Middle frontal gyrus (tissue), 1 donor: ENCODE data around the gene NMUR1.

Experiments
- DNase-seq: peaks from one replicate; pipeline ENCODE4 v3.0.0-alpha.2; 2015; ENCODE audit warnings: low spot score; ENCODE audit errors: extremely low spot score

Gene NMUR1

DNA sequence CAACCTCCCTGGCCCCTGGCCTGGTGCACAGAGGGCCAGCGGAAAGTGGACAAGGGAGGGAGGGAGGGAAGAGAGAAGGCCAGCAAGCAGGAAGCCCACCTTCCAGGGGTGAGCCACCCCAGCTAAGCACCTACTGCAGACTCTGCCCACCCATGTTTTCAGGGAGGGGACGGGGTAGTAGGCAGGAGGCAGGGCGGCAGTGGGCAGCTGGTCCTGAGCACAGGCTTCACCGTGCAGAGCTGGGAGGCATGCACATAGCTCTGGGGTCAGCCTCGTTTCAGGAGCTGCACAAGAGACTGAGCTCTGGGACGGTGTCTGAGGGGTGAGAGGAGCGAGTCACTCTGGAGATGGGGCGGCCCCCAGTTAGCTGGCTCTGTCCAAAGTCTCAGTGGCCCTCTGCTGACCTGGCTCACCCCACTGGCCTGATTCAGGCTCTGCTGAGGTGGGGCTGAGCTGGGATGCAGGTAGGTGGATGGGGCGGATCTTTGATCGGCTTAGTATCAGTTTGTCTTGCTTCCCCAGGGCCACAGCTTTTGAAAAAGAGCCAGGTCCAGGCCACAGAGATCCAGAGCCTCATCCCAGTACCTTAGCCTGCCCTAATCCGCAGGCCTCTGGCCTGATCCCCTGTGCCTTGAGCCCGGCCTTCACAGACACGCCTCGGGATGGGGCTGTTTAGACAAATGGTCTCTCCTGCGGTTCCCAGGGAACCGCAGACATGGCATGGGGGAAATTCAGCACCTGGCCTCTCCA, 3.7 kb downstream of the NMUR1 start:
- DNase-seq = no peak

DNA sequence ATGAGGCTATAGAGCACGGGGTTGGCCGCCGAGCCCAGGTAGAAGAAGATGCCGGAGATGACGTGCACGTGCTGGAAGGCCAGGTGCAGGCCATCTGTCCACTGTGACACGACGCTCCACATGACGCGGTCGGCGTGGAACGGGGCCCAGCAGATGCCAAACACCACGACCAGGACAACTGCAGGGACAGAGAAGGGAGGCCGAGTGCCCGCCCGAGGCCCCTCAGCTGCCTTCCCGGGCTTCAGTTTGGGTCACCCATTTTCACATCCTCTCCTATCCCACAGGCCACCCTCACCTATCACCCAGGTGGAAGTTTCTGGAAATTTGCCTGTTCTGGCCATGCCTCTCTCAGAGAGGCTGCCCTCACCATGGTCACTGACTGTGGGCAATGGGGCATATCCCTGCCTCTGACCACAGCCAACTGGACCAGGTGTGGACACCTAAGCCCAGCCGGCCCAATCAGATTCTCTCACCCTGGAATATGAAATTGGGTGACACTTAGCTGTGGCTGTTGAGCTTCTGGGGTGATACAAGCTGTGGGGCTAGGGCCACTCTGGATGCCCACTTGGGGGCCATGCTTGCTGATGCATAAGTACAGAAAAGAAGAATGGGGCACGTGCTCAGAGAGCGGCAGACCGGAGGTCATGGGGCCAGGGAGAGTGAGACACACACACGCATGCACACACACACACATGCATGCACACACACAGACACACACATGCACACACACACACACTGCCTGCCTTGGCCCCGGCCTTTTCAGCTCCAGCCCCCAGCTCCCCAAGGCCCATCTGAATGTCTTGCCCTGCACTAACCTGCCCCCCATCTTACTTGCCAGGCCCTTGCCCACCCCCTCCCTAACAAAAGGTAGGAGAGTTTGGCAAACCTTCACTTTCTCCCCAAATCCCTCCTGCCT, 4.7 kb downstream of the NMUR1 start:
- DNase-seq = no peak

DNA sequence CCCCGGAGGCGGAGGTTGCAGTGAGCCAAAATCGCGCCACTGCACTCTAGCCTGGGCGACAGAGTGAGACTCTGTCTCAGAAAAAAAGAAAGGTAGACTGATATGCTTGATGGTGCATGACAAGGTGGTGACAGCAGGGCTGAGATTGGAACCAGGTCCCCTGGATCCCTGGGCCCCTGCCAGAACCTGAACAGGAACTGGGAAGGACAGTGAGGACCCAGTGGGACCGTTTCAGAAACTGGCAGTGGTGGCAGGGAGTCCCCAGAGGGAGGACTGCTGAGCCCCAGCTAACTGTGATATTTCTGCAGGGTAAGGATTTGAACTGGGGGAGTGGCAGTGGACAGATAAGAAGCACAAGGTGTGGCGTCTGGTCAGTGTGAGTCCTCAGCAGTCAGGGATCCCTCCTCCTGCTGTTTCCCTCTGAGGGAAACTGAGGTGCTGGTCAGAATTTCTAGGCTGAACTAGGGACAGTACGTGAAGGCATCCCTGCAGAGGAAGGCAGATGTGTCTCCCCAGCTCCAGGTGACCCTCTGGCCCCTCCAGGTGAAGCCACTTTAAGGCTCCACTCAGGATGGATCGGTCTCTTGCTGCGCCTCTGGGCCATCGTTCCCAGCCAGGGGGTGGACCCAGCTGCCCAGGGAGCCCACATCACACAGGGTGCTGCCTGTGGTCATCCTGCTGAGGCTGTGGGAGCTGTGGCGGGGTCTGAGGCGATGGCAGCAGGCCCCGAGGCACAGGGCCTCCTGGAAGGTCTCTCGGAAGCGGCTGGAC, 5.6 kb downstream of the NMUR1 start:
- DNase-seq = no peak

DNA sequence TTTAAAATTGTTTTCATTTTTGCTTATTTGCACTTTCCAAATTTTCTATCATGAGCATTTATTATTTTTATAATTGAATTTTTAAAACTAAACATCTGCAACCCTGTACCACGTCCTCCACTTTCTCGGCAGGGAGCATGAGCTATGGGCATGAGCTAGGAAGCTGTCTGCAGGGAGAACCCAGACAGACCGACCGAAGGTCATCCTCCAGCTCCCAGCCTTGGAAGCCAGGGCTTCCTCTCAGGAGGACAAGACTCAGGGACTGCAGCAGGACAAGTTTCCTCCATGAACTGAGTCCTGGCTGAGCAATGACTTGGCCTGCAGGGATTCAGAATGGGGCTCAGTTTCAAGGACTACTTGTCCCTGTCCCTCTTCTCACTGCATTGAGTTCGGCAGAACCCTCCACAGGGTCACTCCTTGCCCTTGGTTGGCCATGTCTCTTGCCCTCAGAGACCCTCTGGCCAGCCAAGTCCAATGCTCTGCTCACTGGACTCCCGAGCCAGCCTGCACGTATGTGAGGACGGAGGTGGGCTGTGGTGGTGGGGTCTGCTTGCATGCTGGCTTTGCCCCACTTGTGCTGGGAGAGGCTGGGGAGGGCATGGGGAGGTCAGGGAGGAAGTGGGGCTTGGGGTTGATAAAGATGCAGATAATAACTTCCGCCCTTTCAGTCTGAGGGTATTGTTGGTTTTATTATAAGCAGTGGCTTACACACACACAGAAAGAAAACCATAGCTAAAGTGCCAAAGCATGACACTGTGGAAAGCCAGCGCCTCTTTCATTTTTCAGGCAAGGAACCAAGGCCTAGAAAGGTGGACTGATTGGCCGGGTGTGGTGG, 6.6 kb downstream of the NMUR1 start:
- DNase-seq = no peak

DNA sequence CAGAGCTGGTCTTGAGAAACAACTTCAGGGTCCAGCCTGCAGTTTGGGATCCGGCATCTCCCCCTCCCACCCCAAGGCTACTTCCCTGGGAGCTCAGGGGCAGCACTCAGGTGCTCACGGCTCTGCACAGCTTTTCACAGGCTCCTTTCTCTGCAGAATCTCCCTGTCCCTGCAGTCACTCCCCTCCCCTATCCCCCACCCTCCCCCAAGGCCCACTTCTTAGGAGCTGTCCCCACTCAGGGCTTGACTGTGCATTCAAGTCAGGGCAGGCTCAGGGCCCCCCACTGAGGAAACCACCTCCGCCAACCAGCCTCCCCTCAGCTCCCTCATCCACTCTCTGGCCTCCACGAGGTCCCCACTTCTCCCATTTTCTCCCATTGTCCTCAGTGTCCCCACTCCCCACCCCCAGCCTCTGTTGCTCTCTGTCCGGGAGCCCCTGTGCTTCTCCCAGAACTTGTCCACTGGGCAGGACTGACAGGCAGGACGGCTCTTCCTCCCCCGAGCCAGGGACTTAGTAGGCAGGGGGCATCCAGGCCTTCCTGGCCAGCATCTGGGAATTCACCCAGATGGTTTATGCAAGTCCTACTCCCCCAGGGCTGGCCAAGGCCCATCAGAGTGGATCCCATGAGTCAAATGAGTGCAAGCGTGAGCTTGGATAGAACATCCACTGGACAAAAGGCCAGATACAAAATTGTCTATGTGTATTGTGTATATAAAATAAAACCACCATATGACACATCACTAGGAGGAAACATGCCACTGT, 7.6 kb downstream of the NMUR1 start:
- DNase-seq = no peak

DNA sequence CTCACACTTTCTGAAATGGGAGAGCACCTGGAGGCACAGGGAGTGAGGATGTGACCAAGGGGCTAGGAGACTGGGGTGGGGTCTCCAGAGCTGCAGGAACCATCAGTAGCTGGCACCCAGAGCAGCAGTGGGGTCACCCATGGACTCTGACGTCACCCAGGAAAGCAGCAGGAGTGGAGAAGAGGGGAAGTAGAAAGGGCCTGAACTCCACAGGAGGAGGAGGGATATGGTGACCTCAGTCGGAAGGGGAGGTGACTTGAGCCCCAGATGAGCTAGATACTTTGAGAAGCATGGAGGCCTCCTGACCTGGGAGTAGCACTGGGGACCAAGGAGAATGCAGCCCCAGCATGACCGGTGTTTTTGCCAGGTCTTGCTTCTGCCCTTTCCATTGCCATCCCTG, 8.8 kb downstream of the NMUR1 start:
- DNase-seq = no peak

DNA sequence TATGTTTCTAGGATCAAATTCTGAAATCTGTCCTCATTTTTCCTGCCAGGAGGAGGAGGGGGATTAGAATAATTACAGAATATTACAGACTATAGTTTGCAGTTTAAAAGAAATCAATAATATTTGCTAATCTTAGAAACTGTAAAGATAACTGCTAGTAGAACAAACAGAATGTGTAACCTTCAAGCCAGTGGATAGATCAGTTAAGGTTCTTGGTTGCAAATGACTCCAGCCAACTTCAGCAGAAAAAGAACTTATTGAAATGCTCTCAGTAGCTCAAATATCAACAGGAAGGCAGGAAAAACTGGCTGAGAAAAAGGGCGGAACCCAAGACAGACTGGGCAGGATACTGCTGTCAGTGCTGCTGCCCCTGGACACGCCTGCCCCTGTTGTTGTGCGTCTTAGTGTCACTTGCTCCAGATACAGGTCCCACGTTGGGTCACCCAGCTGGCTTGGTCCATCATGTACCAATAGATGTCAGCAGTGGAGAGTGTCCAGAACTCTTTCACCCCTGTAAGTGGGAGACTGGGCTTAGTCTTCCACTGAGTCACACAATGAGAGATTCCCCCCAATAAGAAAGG, 10.2 kb downstream of the NMUR1 start:
- no peak for DNase-seq

DNA sequence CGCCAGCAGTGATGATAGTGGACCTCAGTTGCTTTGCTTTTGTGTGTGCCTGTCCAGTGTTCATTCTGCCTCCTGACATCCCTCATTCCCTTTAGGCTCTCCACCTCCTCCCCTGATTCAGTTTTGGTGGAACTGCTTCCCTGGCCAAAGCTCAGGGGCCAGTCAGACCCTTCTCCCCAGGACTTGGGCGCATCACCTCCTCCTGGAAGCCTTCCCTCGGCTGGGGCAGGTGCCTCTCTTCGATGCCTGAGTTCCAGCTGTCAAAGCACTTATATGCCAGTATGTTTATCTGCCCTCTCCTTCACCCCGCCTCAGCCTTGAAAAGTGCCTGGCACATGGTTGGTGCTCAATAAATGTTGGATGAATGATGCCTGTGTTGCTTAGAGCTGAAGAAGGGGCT, 11.5 kb downstream of the NMUR1 start:
- no peak for DNase-seq

DNA sequence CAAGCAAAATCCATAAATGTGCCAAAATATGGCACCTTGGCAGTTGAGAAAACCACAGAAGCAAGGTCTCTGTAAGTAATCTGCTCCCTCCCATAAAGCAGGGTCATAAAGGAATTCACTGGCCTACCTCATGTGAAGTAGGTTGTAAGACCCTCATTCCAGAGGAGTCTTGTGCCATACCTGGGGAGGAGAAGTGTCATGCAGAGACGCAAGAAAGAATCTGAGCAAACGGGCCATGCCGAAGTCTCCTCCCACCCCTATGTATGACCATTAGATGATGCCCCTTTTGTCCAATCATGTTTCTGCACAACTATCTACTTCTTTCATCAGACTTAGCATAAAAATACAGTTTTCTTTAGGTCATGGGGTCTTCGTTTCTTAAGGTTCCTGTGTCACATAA, 14.6 kb downstream of the NMUR1 start:
- DNase-seq = no peak

DNA sequence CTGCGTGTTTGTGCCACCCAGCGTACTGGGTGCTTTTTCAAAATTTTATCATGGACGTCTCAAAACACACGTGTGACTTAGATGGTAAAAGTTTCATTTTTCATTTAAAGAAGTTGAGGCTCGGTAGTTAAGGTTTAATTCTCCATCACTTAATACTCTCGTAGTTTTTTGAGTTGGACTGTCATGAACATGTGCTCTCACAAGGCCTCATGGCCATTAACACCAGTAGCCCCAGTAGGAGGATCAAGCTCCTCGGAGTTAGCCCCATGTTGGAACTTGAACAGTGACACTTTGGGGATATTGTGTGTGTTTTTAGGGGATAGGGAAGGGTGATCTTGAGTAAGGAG, 15.3 kb downstream of the NMUR1 start:
- DNase-seq = no peak

DNA sequence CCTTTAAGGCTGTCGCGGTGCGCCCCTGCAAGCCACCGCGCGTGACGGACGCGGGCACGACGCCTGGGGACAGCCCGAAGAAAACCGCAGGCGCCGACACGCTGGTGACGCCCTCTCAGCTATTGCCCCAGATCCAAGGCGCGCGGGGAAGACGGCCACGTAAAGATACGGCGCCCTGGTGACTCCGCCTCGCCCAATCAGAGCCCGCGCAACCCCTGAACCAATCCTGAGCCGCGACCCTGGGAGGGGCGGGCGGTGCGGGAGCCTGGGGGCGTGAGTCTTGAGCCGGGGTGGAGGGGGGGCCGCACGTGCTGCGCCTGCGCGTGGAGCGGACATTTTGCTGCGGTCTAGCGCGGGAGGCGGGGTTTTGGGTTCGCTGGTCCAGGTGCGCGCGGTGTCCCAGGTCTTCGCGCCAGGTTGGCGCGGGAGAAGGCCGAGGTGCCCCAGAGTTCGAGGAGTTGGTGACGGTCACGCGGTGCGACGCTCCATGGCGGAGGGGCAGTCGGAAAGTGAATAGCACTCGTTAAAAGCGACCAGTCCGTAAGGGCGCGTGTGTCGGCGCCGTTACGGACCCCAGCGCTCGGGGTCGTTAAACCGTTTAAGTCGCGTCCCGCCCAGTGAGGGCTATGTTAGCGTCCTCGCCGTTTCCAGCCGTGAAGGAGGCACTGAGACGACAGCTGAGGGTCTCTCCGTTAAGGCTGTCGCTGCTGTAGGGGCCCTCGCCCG, 15.9 kb downstream of the NMUR1 start:
- DNase-seq = peak; percentile 90

DNA sequence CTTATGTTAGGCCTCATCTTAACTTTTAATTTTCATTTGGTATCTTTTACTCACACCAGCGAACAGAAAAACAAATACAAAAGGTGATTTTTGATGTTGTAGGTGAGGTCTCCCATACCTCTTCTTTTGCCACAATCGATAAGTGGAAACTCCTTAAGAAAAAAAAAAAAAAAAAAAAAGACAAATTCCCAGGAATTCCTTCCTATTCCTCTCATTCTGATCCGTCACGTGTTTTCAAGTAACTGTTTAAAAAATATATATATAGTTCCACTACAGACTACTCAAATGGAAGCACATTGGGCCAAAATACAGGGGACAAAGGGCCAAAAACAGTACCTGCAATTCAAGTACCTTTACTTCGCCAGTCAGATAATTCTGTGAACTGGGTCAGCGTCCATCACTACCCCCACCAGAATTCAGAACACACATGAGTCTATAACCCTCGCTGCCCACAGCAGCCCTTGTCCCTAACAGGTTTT, 16.5 kb downstream of the NMUR1 start:
- no peak for DNase-seq

DNA sequence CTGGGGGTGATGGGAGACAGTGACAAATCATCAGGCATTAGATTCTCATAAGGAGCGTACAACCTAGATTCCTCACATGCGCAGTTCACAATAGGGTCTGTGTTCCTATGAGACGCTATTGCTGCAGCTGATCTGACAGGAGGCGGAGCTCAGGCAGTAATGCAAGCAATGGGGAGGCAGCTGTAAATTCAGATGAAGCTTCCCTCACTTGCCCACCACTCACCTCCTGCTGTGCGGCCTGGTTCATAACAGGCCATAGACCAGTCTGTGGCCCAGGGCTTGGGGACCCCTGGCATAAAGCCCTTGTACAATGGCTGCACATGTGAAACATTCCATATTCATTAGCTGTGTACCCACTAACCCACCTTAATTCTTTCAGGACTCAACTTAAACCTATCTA, 18.0 kb downstream of the NMUR1 start:
- DNase-seq = peak; percentile 50

DNA sequence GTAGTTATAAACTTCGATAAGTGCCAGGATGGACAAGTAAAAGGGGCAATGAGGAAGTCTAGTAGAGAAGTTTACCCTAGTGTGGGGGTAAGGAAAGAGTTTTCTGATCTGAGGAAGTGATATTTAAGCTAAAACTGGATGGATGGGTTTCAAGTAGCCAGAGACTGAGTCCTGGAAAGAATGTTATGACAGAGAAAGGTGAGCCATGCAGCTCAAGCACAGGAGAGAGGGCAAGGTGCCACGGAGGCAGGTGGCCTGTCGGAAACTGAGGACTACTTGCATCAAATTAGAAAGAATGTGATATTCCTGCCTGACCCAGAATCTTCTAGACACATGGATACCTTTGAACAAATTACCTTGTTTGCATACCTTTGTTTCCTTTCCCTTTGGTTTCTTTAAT, 26.5 kb downstream of the NMUR1 start:
- no peak for DNase-seq

DNA sequence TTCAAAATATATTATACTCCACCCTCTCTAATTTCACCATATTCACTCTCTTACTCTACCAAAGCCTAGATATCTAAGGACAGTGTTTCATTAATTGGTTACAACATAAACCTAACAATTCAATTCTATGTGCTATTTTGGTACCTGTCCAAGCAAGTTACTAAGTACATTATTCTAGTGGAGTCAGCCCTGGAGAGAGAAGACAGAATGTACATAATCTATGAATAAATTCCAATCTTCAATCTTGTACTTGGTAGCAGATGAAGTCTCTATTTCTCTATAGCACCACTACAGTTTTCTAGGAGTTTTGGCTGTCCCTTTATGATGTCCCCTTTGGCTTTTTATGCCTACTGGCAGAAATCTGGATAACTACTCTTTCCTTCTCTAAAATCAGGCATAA, 27.6 kb downstream of the NMUR1 start:
- DNase-seq = no peak

DNA sequence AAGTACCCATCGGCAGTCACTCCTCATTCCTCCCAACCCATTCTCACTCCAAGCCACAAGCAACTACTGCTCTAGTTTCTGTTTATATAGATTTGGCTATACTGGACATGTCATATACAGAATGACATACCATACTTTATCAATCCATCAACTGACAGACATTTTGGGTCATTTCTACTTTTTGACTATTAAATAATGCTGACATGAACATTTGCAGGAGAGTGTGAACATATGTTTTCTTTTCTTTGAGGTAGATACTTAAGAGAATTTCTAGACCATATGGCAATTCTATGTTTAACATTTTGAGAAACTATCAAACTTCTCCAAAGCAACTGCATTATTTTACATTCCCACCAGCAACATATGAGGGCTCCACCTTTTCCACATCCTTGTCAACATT, 32.6 kb downstream of the NMUR1 start:
- DNase-seq = no peak

DNA sequence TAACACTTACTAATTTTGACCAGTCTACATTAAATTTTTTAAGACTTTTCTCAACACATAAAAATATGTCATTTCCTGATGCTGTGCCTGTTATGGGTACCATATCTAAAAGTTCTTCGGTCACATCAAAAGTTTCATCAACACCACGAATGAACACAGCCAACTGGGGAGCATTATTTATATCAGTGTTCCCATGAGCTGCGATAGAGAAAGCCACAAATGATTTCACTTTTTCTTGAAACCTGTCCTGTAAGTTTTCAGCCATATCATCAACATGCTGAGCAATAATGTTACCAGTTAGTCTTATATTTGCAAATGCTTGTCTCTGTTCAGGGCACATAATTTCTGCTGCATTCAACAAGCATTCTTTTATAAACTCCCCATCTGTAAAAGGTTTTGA, 35.6 kb downstream of the NMUR1 start:
- no peak for DNase-seq

DNA sequence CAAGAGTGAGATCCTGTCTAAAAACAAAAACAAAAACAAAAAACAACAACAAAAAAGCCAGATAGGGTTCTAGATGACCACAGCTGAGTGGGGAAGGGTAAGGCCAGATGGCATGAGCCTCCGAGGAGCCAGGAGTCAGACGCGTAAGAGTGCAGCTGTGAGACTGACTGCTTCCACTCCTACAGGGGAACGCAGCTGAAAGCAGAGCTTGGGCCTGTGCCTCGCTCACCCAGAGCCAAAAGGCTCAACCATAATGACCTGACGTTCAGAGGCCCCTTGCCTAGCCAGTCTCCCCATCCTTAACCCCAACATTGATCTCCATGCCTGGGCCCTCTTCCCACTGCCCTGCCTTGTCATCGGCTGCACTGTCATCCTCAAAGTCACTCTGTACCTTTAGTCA, 39.4 kb downstream of the NMUR1 start:
- no peak for DNase-seq

DNA sequence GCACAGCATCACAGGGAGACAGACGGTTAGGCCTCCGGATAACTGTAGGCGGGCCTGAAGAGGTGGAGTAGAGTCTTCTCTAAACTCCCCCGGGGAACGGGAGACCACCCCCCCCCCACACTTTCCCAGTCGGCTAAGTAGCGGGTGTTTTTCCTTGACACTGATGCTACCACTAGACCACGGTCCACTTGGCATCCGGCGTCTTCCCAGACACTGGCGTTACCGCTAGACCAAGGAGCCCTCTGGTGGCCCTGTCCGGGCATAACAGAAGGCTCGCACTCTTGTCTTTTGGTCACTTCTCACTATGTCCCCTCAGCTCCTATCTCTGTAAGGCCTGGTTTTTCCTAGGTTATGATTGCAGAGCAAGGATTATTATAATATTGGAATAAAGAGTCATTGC, 40.3 kb downstream of the NMUR1 start:
- no peak for DNase-seq
